ENCODE results near the gene PIGB. TPM values are rescaled to one million over a fixed set of nuclear protein-coding genes. Genes with fewer than 3 reads are reported as not detected.

Gene PIGB
- total and polyA plus RNA-seq, 5 donors, result 3.2 to 6.7 (median 5.3) TPM

DNA sequence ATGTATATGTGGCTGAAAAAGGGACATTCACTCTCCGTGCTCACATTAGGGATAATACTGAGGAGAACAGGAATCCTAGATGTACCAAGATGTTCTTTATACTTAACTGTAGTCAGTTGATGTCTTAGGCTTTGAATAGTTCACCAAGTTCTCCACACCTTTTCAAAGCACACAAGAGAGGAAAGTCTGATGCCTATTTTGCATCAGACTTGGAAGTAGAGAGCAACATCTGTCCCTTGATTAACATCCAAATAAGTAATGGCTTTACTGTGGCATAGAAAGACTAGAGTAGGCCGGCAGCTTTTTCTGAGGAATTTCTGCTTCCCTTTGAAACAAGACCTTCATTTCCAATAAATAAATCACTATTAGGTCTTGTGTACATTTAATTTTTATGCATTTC, 34.0 kb downstream of the PIGB start:
- ATAC-seq, result no peak
- DNase-seq, result no peak
- Histone ChIP-seq H3K27me3 (ENCODE audit: control insufficient read depth, insufficient read depth) (no peaks in the 10 kb centered on the region), H3K4me1 (ENCODE audit: control insufficient read depth, insufficient read depth, low read length) (no peaks in the 10 kb centered on the region), H3K4me3 (ENCODE audit: low read length) (no peak overlapping the region), H3K9me3 (ENCODE audit: control insufficient read depth, low read length) (no peaks in the 10 kb centered on the region), H3K27ac (ENCODE audit: low read length) (no peak overlapping the region)
- 82% methylated on average over 2 of the region's 2 CpGs for WGBS
- intact Hi-C loops (cut with DNase I), result no loop called here

- DNase-seq (no peak), ATAC-seq (no peak)
- H3K9me3 ChIP-seq (ENCODE audit: control insufficient read depth, low read length), result no peaks in the 10 kb centered on the region
- over 99% methylated on average over 5 of the region's 5 CpGs for WGBS
- no peak overlapping the region for H3K27ac ChIP-seq (ENCODE audit: low read length)
- H3K4me1 ChIP-seq (ENCODE audit: control insufficient read depth, insufficient read depth, low read length), result no peaks in the 10 kb centered on the region
- no peak overlapping the region for H3K4me3 ChIP-seq (ENCODE audit: low read length)
- intact Hi-C loops (cut with DNase I), result no loop called here
- no peaks in the 10 kb centered on the region for H3K27me3 ChIP-seq (ENCODE audit: control insufficient read depth, insufficient read depth)
Measured at GRCh38 chr15:55356985-55357585, 38.1 kb downstream of the PIGB start.

GRCh38 chr15:55357774-55358173, 38.8 kb downstream of the PIGB start:
- no peak for DNase-seq
- H3K4me3 ChIP-seq (ENCODE audit: low read length), result no peak overlapping the region
- WGBS, result 91% methylated on average over 2 of the region's 2 CpGs
- ATAC-seq, result no peak
- H3K27ac ChIP-seq (ENCODE audit: low read length), result no peak overlapping the region
- H3K9me3 ChIP-seq (ENCODE audit: control insufficient read depth, low read length), result no peaks in the 10 kb centered on the region
- H3K4me1 ChIP-seq (ENCODE audit: control insufficient read depth, insufficient read depth, low read length), result no peaks in the 10 kb centered on the region
- no peaks in the 10 kb centered on the region for H3K27me3 ChIP-seq (ENCODE audit: control insufficient read depth, insufficient read depth)
- intact Hi-C loops (cut with DNase I), result no loop called here

DNA sequence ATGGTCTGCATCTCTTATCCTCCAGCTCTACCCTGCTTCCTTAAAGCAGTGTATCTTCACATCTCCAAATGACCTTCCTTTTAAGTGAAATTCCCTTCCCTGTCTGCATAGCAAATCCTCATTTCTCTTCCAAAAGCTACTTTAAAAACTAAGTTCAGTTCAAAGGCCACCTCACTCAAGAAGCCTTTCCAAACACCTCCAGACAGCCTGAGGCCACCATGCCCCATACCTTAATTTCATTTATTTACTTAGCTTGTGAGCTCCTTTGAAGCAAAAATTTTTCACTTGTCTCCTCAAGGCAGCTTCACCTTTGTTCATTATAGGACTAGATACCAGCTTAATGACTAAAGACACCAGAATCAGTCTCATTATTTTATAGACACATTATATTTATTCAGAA, 39.4 kb downstream of the PIGB start:
- DNase-seq (no peak), ATAC-seq (no peak)
- no peak overlapping the region for H3K4me3 ChIP-seq (ENCODE audit: low read length)
- H3K27ac ChIP-seq (ENCODE audit: low read length), result no peak overlapping the region
- intact Hi-C loops (cut with DNase I), result no loop called here
- H3K4me1 ChIP-seq (ENCODE audit: control insufficient read depth, insufficient read depth, low read length), result no peaks in the 10 kb centered on the region
- no peaks in the 10 kb centered on the region for H3K9me3 ChIP-seq (ENCODE audit: control insufficient read depth, low read length)
- no peaks in the 10 kb centered on the region for H3K27me3 ChIP-seq (ENCODE audit: control insufficient read depth, insufficient read depth)

DNA sequence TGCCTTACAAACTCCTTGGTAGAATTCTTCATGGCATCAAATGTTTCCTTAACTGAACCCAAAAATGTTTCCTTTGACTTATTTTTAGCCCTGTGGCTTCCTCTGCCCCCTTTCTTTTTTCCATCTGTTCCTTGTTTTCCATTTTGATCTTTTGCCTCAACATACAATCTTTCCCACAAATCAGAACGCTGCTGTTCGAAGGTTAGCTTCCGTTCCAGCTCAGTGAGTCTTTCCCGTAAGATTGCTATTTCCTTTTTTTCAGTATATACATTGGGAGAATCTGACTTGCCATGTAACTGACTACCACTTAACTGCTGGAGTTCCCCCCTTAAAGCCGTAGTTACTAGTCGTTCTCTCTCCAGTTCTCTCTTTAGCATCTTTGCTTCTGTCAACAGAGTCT, 41.2 kb downstream of the PIGB start:
- ATAC-seq (no peak), DNase-seq (no peak)
- intact Hi-C loops (cut with DNase I), result no loop called here
- WGBS, result 58% methylated on average over 6 of the region's 6 CpGs
- H3K27me3 ChIP-seq (ENCODE audit: control insufficient read depth, insufficient read depth), result no peaks in the 10 kb centered on the region
- H3K4me3 ChIP-seq (ENCODE audit: low read length), result no peak overlapping the region
- no peak overlapping the region for H3K27ac ChIP-seq (ENCODE audit: low read length)
- no peaks in the 10 kb centered on the region for H3K9me3 ChIP-seq (ENCODE audit: control insufficient read depth, low read length)
- no peaks in the 10 kb centered on the region for H3K4me1 ChIP-seq (ENCODE audit: control insufficient read depth, insufficient read depth, low read length)

GRCh38 chr15:55361048-55361447, 42.0 kb downstream of the PIGB start:
- WGBS, result 87% methylated on average over 10 of the region's 10 CpGs
- no peaks in the 10 kb centered on the region for H3K9me3 ChIP-seq (ENCODE audit: control insufficient read depth, low read length)
- H3K27me3 ChIP-seq (ENCODE audit: control insufficient read depth, insufficient read depth), result no peaks in the 10 kb centered on the region
- DNase-seq (no peak), ATAC-seq (no peak)
- H3K4me3 ChIP-seq (ENCODE audit: low read length), result no peak overlapping the region
- H3K27ac ChIP-seq (ENCODE audit: low read length), result no peak overlapping the region
- intact Hi-C loops (cut with DNase I), result no loop called here
- H3K4me1 ChIP-seq (ENCODE audit: control insufficient read depth, insufficient read depth, low read length), result no peaks in the 10 kb centered on the region

DNA sequence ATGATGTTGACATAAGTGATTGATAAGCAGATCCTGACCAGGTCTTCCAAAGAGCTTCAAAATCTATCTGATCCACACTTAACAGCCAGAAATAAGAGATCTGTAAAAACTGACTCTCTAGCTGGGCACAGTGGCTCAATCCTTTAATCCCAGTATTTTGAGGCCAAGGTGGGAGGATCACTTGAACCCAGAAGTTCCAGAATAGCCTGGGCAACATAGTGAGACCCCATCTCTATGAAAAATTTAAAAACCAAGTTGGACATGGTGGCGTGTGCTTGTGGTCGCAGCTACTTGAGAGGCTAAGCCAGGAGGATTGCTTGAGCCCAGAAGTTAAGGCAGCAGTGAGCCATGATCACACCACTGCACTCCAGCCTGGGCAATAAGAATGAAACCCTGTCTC, 43.6 kb downstream of the PIGB start:
- no peak for DNase-seq
- intact Hi-C loops (cut with DNase I), result no loop called here

DNA sequence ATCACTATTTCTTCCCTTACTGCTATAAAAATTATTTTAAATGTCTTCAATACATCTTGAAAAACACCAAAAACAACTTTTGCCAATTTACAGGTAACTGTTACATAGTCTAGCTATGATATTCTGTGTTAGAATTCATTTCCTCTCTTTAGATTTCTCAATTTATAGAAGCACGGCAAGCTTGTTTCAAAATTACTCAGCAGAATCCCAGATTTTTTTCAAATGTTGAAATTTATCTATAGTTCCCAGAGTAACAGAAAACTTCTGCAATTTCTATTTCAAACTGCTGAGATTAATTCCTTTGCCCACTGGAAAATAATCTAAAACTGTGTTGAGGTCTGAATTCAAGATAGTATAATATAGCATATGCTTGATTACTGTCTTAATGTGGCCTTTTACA, 48.0 kb downstream of the PIGB start:
- 83% methylated on average over 1 of the region's 1 CpG for WGBS
- no peak for DNase-seq
- ATAC-seq, result no peak
- Histone ChIP-seq H3K4me3 (ENCODE audit: low read length) (no peak overlapping the region), H3K4me1 (ENCODE audit: control insufficient read depth, insufficient read depth, low read length) (no peaks in the 10 kb centered on the region), H3K9me3 (ENCODE audit: control insufficient read depth, low read length) (no peaks in the 10 kb centered on the region), H3K27me3 (ENCODE audit: control insufficient read depth, insufficient read depth) (no peaks in the 10 kb centered on the region), H3K27ac (ENCODE audit: low read length) (no peak overlapping the region)
- intact Hi-C loops (cut with DNase I), result no loop called here

More for the DNA sequence above, 43.6 kb downstream of the PIGB start:
- Histone ChIP-seq H3K4me1 (ENCODE audit: control insufficient read depth, insufficient read depth, low read length) (no peaks in the 10 kb centered on the region), H3K4me3 (ENCODE audit: low read length) (no peak overlapping the region), H3K27ac (ENCODE audit: low read length) (no peak overlapping the region), H3K9me3 (ENCODE audit: control insufficient read depth, low read length) (no peaks in the 10 kb centered on the region), H3K27me3 (ENCODE audit: control insufficient read depth, insufficient read depth) (no peaks in the 10 kb centered on the region)
- 100% methylated on average over 2 of the region's 2 CpGs for WGBS
- ATAC-seq, result no peak

GRCh38 chr15:55372701-55373440, 53.8 kb downstream of the PIGB start:
- intact Hi-C loops (cut with DNase I), result no loop called here
- no peak overlapping the region for H3K27ac ChIP-seq (ENCODE audit: low read length)
- DNase-seq, result no peak
- no peaks in the 10 kb centered on the region for H3K9me3 ChIP-seq (ENCODE audit: control insufficient read depth, low read length)
- WGBS, result 38% methylated on average over 3 of the region's 3 CpGs
- no peak for ATAC-seq
- H3K27me3 ChIP-seq (ENCODE audit: control insufficient read depth, insufficient read depth), result no peaks in the 10 kb centered on the region
- no peak overlapping the region for H3K4me3 ChIP-seq (ENCODE audit: low read length)
- no peaks in the 10 kb centered on the region for H3K4me1 ChIP-seq (ENCODE audit: control insufficient read depth, insufficient read depth, low read length)

DNA sequence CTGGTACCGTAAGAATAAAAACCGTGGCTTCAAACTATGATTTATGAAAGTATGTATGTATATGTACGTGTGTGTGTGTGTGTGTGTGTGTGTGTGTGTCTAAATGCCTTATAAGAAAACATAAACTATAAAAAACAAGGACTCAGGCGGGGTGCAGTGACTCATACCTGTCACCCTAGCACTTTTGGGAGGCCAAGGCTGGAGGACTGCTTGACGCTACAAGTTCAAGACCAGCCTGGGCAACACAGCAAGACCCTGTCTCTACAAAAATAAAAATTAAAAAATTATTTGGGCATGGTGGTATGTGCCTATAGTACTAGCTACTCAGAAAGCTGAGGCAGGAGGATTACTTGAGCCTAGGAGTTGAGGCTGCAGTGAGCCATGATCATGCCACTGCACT, 60.1 kb downstream of the PIGB start:
- H3K9me3 ChIP-seq (ENCODE audit: control insufficient read depth, low read length), result no peaks in the 10 kb centered on the region
- no peak overlapping the region for H3K27ac ChIP-seq (ENCODE audit: low read length)
- WGBS, result 86% methylated on average over 5 of the region's 5 CpGs
- H3K27me3 ChIP-seq (ENCODE audit: control insufficient read depth, insufficient read depth), result no peaks in the 10 kb centered on the region
- H3K4me1 ChIP-seq (ENCODE audit: control insufficient read depth, insufficient read depth, low read length), result no peaks in the 10 kb centered on the region
- no peak for ATAC-seq
- no peak for DNase-seq
- intact Hi-C loops (cut with DNase I), result no loop called here
- no peak overlapping the region for H3K4me3 ChIP-seq (ENCODE audit: low read length)

DNA sequence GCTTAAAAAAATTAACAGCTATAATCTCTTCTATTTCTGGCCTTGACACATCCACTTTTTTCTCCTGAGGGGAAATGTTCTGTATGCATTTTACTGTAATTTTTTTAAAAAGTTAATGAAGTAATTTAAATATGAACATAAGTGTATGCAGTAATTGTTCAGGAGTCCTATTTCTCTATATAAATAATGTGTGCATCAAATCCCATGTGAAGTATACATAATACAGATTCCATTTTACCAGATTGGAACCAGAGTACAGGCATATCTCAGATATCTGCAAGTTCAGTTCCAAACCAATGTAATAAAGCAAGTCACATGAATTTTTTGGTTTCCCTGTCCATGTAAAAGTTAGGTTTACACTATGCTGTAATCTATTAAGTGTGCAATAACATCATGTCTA, 62.6 kb downstream of the PIGB start:
- ATAC-seq (no peak), DNase-seq (no peak)
- no peak overlapping the region for H3K4me3 ChIP-seq (ENCODE audit: low read length)
- intact Hi-C loops (cut with DNase I), result no loop called here
- no peaks in the 10 kb centered on the region for H3K9me3 ChIP-seq (ENCODE audit: control insufficient read depth, low read length)
- no peaks in the 10 kb centered on the region for H3K4me1 ChIP-seq (ENCODE audit: control insufficient read depth, insufficient read depth, low read length)
- H3K27ac ChIP-seq (ENCODE audit: low read length), result no peak overlapping the region
- H3K27me3 ChIP-seq (ENCODE audit: control insufficient read depth, insufficient read depth), result no peaks in the 10 kb centered on the region

GRCh38 chr15:55383687-55384086, 64.7 kb downstream of the PIGB start:
- WGBS, result 98% methylated on average over 2 of the region's 2 CpGs
- no peak for ATAC-seq

More at GRCh38 chr15:55383687-55384086, 64.7 kb downstream of the PIGB start:
- H3K27ac ChIP-seq (ENCODE audit: low read length), result no peak overlapping the region
- no peaks in the 10 kb centered on the region for H3K27me3 ChIP-seq (ENCODE audit: control insufficient read depth, insufficient read depth)
- intact Hi-C loops (cut with DNase I), result no loop called here
- H3K4me1 ChIP-seq (ENCODE audit: control insufficient read depth, insufficient read depth, low read length), result no peaks in the 10 kb centered on the region
- H3K4me3 ChIP-seq (ENCODE audit: low read length), result no peak overlapping the region
- DNase-seq, result no peak
- H3K9me3 ChIP-seq (ENCODE audit: control insufficient read depth, low read length), result no peaks in the 10 kb centered on the region

Measured in right cardiac atrium (tissue), 5 donors.